ENCODE results near the gene MAN2A1. TPM values are rescaled to one million over a fixed set of nuclear protein-coding genes. Genes with fewer than 3 reads are reported as not detected.

Gene MAN2A1
- total and polyA plus RNA-seq, 4 donors = 29.5 to 107 (median 42.0) TPM

- peak in 1 of 6 donors; percentile 89 for DNase-seq (ENCODE audit: low read depth in 4 of 6, low spot score in 6 of 6)
These were observed 18.6 kb upstream of the MAN2A1 start for GRCh38 chr5:109671136-109671535.

GRCh38 chr5:109674596-109674995, 15.1 kb upstream of the MAN2A1 start:
- no peaks in the 10 kb centered on the region for H3K4me1 ChIP-seq (ENCODE audit: control insufficient read depth, insufficient read depth, low read length)
- no peak overlapping the region for H3K27ac ChIP-seq (ENCODE audit: low read depth, low read length)
- DNase-seq (ENCODE audit: low read depth in 4 of 6, low spot score in 6 of 6) = no peak
- no peak overlapping the region for H3K4me3 ChIP-seq (ENCODE audit: low read depth, low read length)
- no peaks in the 10 kb centered on the region for H3K27me3 ChIP-seq (ENCODE audit: control insufficient read depth, insufficient read depth, low read length)
- H3K36me3 ChIP-seq (ENCODE audit: control insufficient read depth, insufficient read depth, low read length) = no peaks in the 10 kb centered on the region
- H3K9me3 ChIP-seq (ENCODE audit: control insufficient read depth, insufficient read depth, low read length) = no peaks in the 10 kb centered on the region
- no CpG with 5 or more reads among the region's 4 CpGs for WGBS (ENCODE audit: insufficient coverage)

More at GRCh38 chr5:109671136-109671535, 18.6 kb upstream of the MAN2A1 start:
- H3K36me3 ChIP-seq (ENCODE audit: control insufficient read depth, insufficient read depth, low read length) = no peaks in the 10 kb centered on the region
- H3K4me3 ChIP-seq (ENCODE audit: low read depth, low read length) = no peak overlapping the region
- no peak overlapping the region for H3K27ac ChIP-seq (ENCODE audit: low read depth, low read length)
- H3K27me3 ChIP-seq (ENCODE audit: control insufficient read depth, insufficient read depth, low read length) = no peaks in the 10 kb centered on the region
- no peaks in the 10 kb centered on the region for H3K4me1 ChIP-seq (ENCODE audit: control insufficient read depth, insufficient read depth, low read length)
- WGBS (ENCODE audit: insufficient coverage) = 100% methylated on average over 2 of the region's 2 CpGs
- H3K9me3 ChIP-seq (ENCODE audit: control insufficient read depth, insufficient read depth, low read length) = no peaks in the 10 kb centered on the region

GRCh38 chr5:109676920-109677319, 12.8 kb upstream of the MAN2A1 start:
- no peak overlapping the region for H3K4me3 ChIP-seq (ENCODE audit: low read depth, low read length)
- no peak for DNase-seq (ENCODE audit: low read depth in 4 of 6, low spot score in 6 of 6)
- H3K27ac ChIP-seq (ENCODE audit: low read depth, low read length) = no peak overlapping the region
- H3K9me3 ChIP-seq (ENCODE audit: control insufficient read depth, insufficient read depth, low read length) = no peaks in the 10 kb centered on the region
- 90% methylated on average over 2 of the region's 5 CpGs for WGBS (ENCODE audit: insufficient coverage)
- H3K27me3 ChIP-seq (ENCODE audit: control insufficient read depth, insufficient read depth, low read length) = no peaks in the 10 kb centered on the region
- H3K36me3 ChIP-seq (ENCODE audit: control insufficient read depth, insufficient read depth, low read length) = no peaks in the 10 kb centered on the region
- H3K4me1 ChIP-seq (ENCODE audit: control insufficient read depth, insufficient read depth, low read length) = no peaks in the 10 kb centered on the region

DNA sequence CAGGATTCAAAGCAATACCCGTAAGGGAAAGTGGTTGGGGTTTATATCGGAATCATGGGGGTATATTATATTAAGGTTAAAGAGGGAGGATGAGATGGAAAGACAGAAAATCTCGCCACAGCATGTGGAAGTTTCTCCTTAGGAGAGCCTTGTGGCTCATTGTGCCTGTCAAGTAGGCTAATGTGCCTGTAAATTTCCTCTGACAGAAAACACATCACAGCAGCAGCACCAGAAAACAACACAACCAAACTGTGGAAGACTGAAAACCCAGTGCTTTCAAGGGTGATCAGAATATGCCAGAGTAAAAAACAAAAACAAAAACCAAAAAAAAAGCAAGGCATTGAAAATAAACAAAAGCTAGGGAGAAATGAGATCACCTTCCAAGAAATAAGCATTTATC, 11.3 kb upstream of the MAN2A1 start:
- Histone ChIP-seq H3K27ac (ENCODE audit: low read depth, low read length) (no peak overlapping the region), H3K9me3 (ENCODE audit: control insufficient read depth, insufficient read depth, low read length) (no peaks in the 10 kb centered on the region), H3K4me3 (ENCODE audit: low read depth, low read length) (no peak overlapping the region), H3K36me3 (ENCODE audit: control insufficient read depth, insufficient read depth, low read length) (no peaks in the 10 kb centered on the region), H3K27me3 (ENCODE audit: control insufficient read depth, insufficient read depth, low read length) (no peaks in the 10 kb centered on the region), H3K4me1 (ENCODE audit: control insufficient read depth, insufficient read depth, low read length) (no peaks in the 10 kb centered on the region)
- WGBS (ENCODE audit: insufficient coverage) = 48% methylated on average over 2 of the region's 3 CpGs
- peak in 1 of 6 donors; percentile 57 for DNase-seq (ENCODE audit: low read depth in 4 of 6, low spot score in 6 of 6)

- no peak for DNase-seq (ENCODE audit: low read depth in 4 of 6, low spot score in 6 of 6)
- H3K27ac ChIP-seq (ENCODE audit: low read depth, low read length) = no peak overlapping the region
- H3K27me3 ChIP-seq (ENCODE audit: control insufficient read depth, insufficient read depth, low read length) = no peaks in the 10 kb centered on the region
- WGBS (ENCODE audit: insufficient coverage) = 86% methylated on average over 1 of the region's 3 CpGs
- no peaks in the 10 kb centered on the region for H3K4me1 ChIP-seq (ENCODE audit: control insufficient read depth, insufficient read depth, low read length)
- no peaks in the 10 kb centered on the region for H3K9me3 ChIP-seq (ENCODE audit: control insufficient read depth, insufficient read depth, low read length)
- no peak overlapping the region for H3K4me3 ChIP-seq (ENCODE audit: low read depth, low read length)
- H3K36me3 ChIP-seq (ENCODE audit: control insufficient read depth, insufficient read depth, low read length) = no peaks in the 10 kb centered on the region
These were observed 8.0 kb upstream of the MAN2A1 start for GRCh38 chr5:109681763-109682162.

- DNase-seq (ENCODE audit: low read depth in 4 of 6, low spot score in 6 of 6) = no peak
- 67% methylated on average over 1 of the region's 2 CpGs for WGBS (ENCODE audit: insufficient coverage)
These were observed 7.3 kb upstream of the MAN2A1 start for GRCh38 chr5:109682383-109682782.

GRCh38 chr5:109685916-109686315, 3.8 kb upstream of the MAN2A1 start:
- no peak overlapping the region for H3K27ac ChIP-seq (ENCODE audit: low read depth, low read length)
- WGBS (ENCODE audit: insufficient coverage) = 87% methylated on average over 3 of the region's 4 CpGs
- no peaks in the 10 kb centered on the region for H3K36me3 ChIP-seq (ENCODE audit: control insufficient read depth, insufficient read depth, low read length)
- no peak for DNase-seq (ENCODE audit: low read depth in 4 of 6, low spot score in 6 of 6)
- H3K27me3 ChIP-seq (ENCODE audit: control insufficient read depth, insufficient read depth, low read length) = no peaks in the 10 kb centered on the region
- H3K4me3 ChIP-seq (ENCODE audit: low read depth, low read length) = no peak overlapping the region
- H3K4me1 ChIP-seq (ENCODE audit: control insufficient read depth, insufficient read depth, low read length) = peaks cover 2% of the 10 kb centered on the region
- H3K9me3 ChIP-seq (ENCODE audit: control insufficient read depth, insufficient read depth, low read length) = peaks cover 9% of the 10 kb centered on the region

More at GRCh38 chr5:109682383-109682782, 7.3 kb upstream of the MAN2A1 start:
- no peaks in the 10 kb centered on the region for H3K27me3 ChIP-seq (ENCODE audit: control insufficient read depth, insufficient read depth, low read length)
- no peaks in the 10 kb centered on the region for H3K9me3 ChIP-seq (ENCODE audit: control insufficient read depth, insufficient read depth, low read length)
- no peaks in the 10 kb centered on the region for H3K36me3 ChIP-seq (ENCODE audit: control insufficient read depth, insufficient read depth, low read length)
- no peak overlapping the region for H3K4me3 ChIP-seq (ENCODE audit: low read depth, low read length)
- no peaks in the 10 kb centered on the region for H3K4me1 ChIP-seq (ENCODE audit: control insufficient read depth, insufficient read depth, low read length)
- no peak overlapping the region for H3K27ac ChIP-seq (ENCODE audit: low read depth, low read length)

- Histone ChIP-seq H3K27me3 (ENCODE audit: control insufficient read depth, insufficient read depth, low read length) (no peaks in the 10 kb centered on the region), H3K4me1 (ENCODE audit: control insufficient read depth, insufficient read depth, low read length) (peaks cover 5% of the 10 kb centered on the region), H3K9me3 (ENCODE audit: control insufficient read depth, insufficient read depth, low read length) (peaks cover 9% of the 10 kb centered on the region), H3K36me3 (ENCODE audit: control insufficient read depth, insufficient read depth, low read length) (no peaks in the 10 kb centered on the region), H3K4me3 (ENCODE audit: low read depth, low read length) (peak overlapping the region; percentile 93), H3K27ac (ENCODE audit: low read depth, low read length) (peak overlapping the region; percentile 98)
- peak in 5 of 6 donors; percentile 32 to 94 (median 54) for DNase-seq (ENCODE audit: low read depth in 4 of 6, low spot score in 6 of 6)
- WGBS (ENCODE audit: insufficient coverage) = 15% methylated on average over 2 of the region's 6 CpGs
These were observed 1.1 kb upstream of the MAN2A1 start for GRCh38 chr5:109688630-109688969.

DNA sequence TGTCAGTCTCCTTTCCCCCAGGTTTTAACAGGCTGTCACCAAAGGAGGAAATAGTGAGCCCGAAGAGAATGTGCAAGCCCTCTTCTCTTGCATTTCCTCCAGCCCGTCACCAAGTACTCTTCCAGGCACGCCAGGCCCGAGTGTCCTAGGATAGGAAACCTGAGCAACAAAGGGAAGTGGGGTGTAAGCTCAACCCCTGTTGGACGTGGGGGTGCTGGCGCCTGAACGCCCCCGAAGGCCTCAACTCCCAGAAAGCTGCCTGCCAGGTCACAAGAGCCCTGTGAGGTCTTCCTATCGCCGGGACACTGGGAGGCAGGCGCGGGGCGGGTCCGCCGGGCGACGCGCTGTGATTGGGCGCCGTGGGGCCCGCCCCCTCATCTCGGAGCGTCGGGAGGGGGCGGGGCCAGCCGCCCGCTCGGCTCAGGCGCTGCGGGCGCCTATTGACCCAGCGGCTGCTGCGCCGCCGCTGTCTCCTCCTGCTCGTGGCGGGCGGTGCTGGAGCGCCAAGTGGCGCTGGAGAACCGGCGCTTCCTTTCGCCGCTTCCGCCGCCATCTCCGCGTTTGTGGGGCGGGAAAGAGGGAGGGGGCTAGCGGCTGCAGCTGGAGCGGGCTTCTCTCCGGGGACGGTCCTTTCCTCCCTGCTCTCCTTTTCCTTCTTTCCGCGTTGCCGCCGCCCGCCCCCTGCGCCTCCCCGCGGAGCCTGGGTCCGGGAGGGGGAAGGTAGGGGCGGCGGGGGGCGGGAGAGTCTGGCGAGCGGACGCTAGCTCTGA, 572 bp upstream of the MAN2A1 start:
- WGBS (ENCODE audit: insufficient coverage) = under 1% methylated on average over 49 of the region's 68 CpGs

More for the DNA sequence above, 572 bp upstream of the MAN2A1 start:
- DNase-seq (ENCODE audit: low read depth in 4 of 6, low spot score in 6 of 6) = peak; percentile 76 to 97 (median 86)
- Histone ChIP-seq H3K36me3 (ENCODE audit: control insufficient read depth, insufficient read depth, low read length) (no peaks in the 10 kb centered on the region), H3K4me1 (ENCODE audit: control insufficient read depth, insufficient read depth, low read length) (peaks cover 5% of the 10 kb centered on the region), H3K27me3 (ENCODE audit: control insufficient read depth, insufficient read depth, low read length) (no peaks in the 10 kb centered on the region), H3K27ac (ENCODE audit: low read depth, low read length) (peak overlapping the region; percentile 98), H3K9me3 (ENCODE audit: control insufficient read depth, insufficient read depth, low read length) (peaks cover 9% of the 10 kb centered on the region), H3K4me3 (ENCODE audit: low read depth, low read length) (peak overlapping the region; percentile 93)
